GM18951 (cell line): ENCODE data around the gene KCNN4.

Experiments
- POLR2A ChIP-seq: IDR thresholded peaks from 4 replicates; pipeline ENCODE4 v1.6.1; 2011; ENCODE audit warnings: mild to moderate bottlenecking; ENCODE audit not compliant: insufficient read length, insufficient read depth; ENCODE audit errors: extremely low read depth
- in situ Hi-C: fragments of 300-500 bp; cut with MboI; formaldehyde crosslinking; loops from one replicate; pipeline ENCODE4 v1.12.0; 2022; ENCODE audit warnings: low sequenced_read_pairs, mixed read lengths, inconsistent platforms; ENCODE audit not compliant: unreplicated experiment

Gene KCNN4

GRCh38 chr19:43786665-43787064 lies 5.9 kb upstream of the KCNN4 start:
- in situ Hi-C loops, result loop anchor here (5.0 kb wide), 1 partner anchor 44 kb away; no protein-coding TSS in a partner anchor
- TF ChIP-seq POLR2A, result no peak

GRCh38 chr19:43784981-43785808 lies 4.4 kb upstream of the KCNN4 start:
- TF ChIP-seq POLR2A, result no peak
- in situ Hi-C loops, result loop anchor here (5.0 kb wide), 1 partner anchor 43 kb away; no protein-coding TSS in a partner anchor

- in situ Hi-C loops, result no loop called here
- no peak for TF ChIP-seq POLR2A
Observed at GRCh38 chr19:43784241-43784980, 3.6 kb upstream of the KCNN4 start.

- no peak for TF ChIP-seq POLR2A
- in situ Hi-C loops, result no loop called here
Observed at GRCh38 chr19:43783636-43784035, 2.9 kb upstream of the KCNN4 start.

GRCh38 chr19:43782689-43783231 lies 2.0 kb upstream of the KCNN4 start:
- no peak for TF ChIP-seq POLR2A
- in situ Hi-C loops, result no loop called here

GRCh38 chr19:43782311-43782660 lies 1.5 kb upstream of the KCNN4 start:
- in situ Hi-C loops, result no loop called here
- no peak for TF ChIP-seq POLR2A

- no peak for TF ChIP-seq POLR2A
- in situ Hi-C loops, result no loop called here
Observed at GRCh38 chr19:43781630-43782310, 997 bp upstream of the KCNN4 start.

GRCh38 chr19:43779820-43780219 lies 953 bp downstream of the KCNN4 start:
- in situ Hi-C loops, result no loop called here
- no peak for TF ChIP-seq POLR2A

- peak; percentile 15 for TF ChIP-seq POLR2A
- in situ Hi-C loops, result no loop called here
Observed at GRCh38 chr19:43779147-43779819, 1.5 kb downstream of the KCNN4 start.

GRCh38 chr19:43778651-43779050 lies 2.1 kb downstream of the KCNN4 start:
- no peak for TF ChIP-seq POLR2A
- in situ Hi-C loops, result no loop called here

- TF ChIP-seq POLR2A, result peak; percentile 9
- in situ Hi-C loops, result no loop called here
Observed at GRCh38 chr19:43777163-43777695, 3.5 kb downstream of the KCNN4 start.

- in situ Hi-C loops, result no loop called here
- TF ChIP-seq POLR2A, result no peak
Observed at GRCh38 chr19:43776286-43776685, 4.5 kb downstream of the KCNN4 start.
